GM18511 (cell line): ENCODE data around the gene MALAT1.

Experiments used
- ATAC-seq: cut with Tn5 transposase; IDR thresholded peaks from one replicate; pipeline ENCODE4 v1.9.1; 2021; ENCODE audit warnings: mild to moderate bottlenecking, moderate library complexity; ENCODE audit not compliant: unreplicated experiment

Gene MALAT1

GRCh38 chr11:65478388-65479183 lies 20.3 kb upstream of the MALAT1 start:
- ATAC-seq, result no peak

GRCh38 chr11:65479184-65480145 lies 19.4 kb upstream of the MALAT1 start:
- ATAC-seq, result no peak

GRCh38 chr11:65482306-65482850 lies 16.5 kb upstream of the MALAT1 start:
- ATAC-seq, result no peak

- ATAC-seq, result no peak
Observed at GRCh38 chr11:65485920-65486219, 13.0 kb upstream of the MALAT1 start.

- ATAC-seq, result no peak
Observed at GRCh38 chr11:65486570-65487466, 12.0 kb upstream of the MALAT1 start.

GRCh38 chr11:65487467-65488272 lies 11.2 kb upstream of the MALAT1 start:
- ATAC-seq, result no peak

- no peak for ATAC-seq
Observed at GRCh38 chr11:65488273-65489034, 10.4 kb upstream of the MALAT1 start.

GRCh38 chr11:65489035-65489705 lies 9.7 kb upstream of the MALAT1 start:
- ATAC-seq, result no peak

GRCh38 chr11:65489706-65490320 lies 9.0 kb upstream of the MALAT1 start:
- no peak for ATAC-seq

GRCh38 chr11:65491163-65491465 lies 7.7 kb upstream of the MALAT1 start:
- ATAC-seq, result no peak

- ATAC-seq, result no peak
Observed at GRCh38 chr11:65491614-65492386, 7.0 kb upstream of the MALAT1 start.

GRCh38 chr11:65492387-65492636 lies 6.5 kb upstream of the MALAT1 start:
- ATAC-seq, result no peak

GRCh38 chr11:65492637-65493366 lies 6.0 kb upstream of the MALAT1 start:
- ATAC-seq, result no peak

- no peak for ATAC-seq
Observed at GRCh38 chr11:65493367-65494176, 5.3 kb upstream of the MALAT1 start.

- ATAC-seq, result no peak
Observed at GRCh38 chr11:65496304-65497140, 2.3 kb upstream of the MALAT1 start.
